Pons (tissue), 1 donor: ENCODE measurements around the gene COA3.

Source experiments
- DNase-seq: peaks from one replicate; pipeline ENCODE4 v3.0.0-alpha.2; 2016; ENCODE audit warnings: low spot score

Gene COA3

GRCh38 chr17:42751628-42752027, 46.9 kb downstream of the COA3 start:
- DNase-seq: no peak

- DNase-seq: no peak
These were observed 47.7 kb downstream of the COA3 start for GRCh38 chr17:42750739-42751344.

- no peak for DNase-seq
These were observed 49.4 kb downstream of the COA3 start for GRCh38 chr17:42748908-42749798.

- no peak for DNase-seq
These were observed 50.1 kb downstream of the COA3 start for GRCh38 chr17:42748202-42748907.
